Tibial artery (tissue), 4 donors: Measurements from ENCODE around the gene NAA25.
"Not testable (repeated sequence)": the region's sequence is repeated elsewhere in the genome, so short reads cannot be mapped to it uniquely, and the experiment has no call there.

Experiments
- DNase-seq, 2 donors: peaks; one replicate each; pipeline ENCODE4 v3.0.0-alpha.2; 2019
- H3K27ac ChIP-seq, 2 donors: fragments of 200-600 bp; sonication (generic) in 1 of 2; 1 replicate in 1 of 2; 2 replicates in 1 of 2; pipeline ENCODE4 v1.5.1; 2018 to 2019; ENCODE audit warnings: mild to moderate bottlenecking in 1 of 2
- H3K27me3 ChIP-seq, 2 donors: fragments of 200-600 bp; sonication (generic) in 1 of 2; one replicate each; pipeline versions ENCODE4 v1.5.1 to v1.6.0; 2016 to 2019
- H3K36me3 ChIP-seq, 3 donors: fragments of 200-600 bp; sonication (generic) in 2 of 3; one replicate each; pipeline ENCODE4 v1.5.1; 2016 to 2019; ENCODE audit warnings: mild to moderate bottlenecking in 2 of 3
- H3K4me1 ChIP-seq, 4 donors: fragments of 200-600 bp; sonication (generic) in 2 of 4; 1 replicate in 3 of 4; 2 replicates in 1 of 4; pipeline ENCODE4 v1.5.1; 2016 to 2019
- H3K4me3 ChIP-seq, 2 donors: fragments of 200-600 bp; sonication (generic) in 1 of 2; 1 replicate in 1 of 2; 2 replicates in 1 of 2; pipeline ENCODE4 v1.5.1; 2018 to 2019; ENCODE audit warnings: mild to moderate bottlenecking in 2 of 2
- H3K9me3 ChIP-seq, 3 donors: fragments of 200-600 bp; sonication (generic) in 1 of 3; one replicate each; pipeline ENCODE4 v1.5.1; 2016 to 2019
- CTCF ChIP-seq, 2 experiments: fragments of 200-600 bp in 1 of 2; fragments of 450-650 bp in 1 of 2; IDR thresholded peaks; one replicate each; pipeline ENCODE4 v1.5.1; 2017 to 2019; ENCODE audit warnings: antibody characterized with exemption in 2 of 2, mild to moderate bottlenecking in 1 of 2, moderate library complexity in 1 of 2
- intact Hi-C: fragments of 100-400 bp; cut with DNase I; formaldehyde crosslinking; loops from one replicate; pipeline ENCODE4 v1.15.0; 2023; ENCODE audit warnings: low total_unique reads

The NAA25 gene

GRCh38 chr12:112004041-112004440 lies 104.5 kb downstream of the NAA25 start:
- Histone ChIP-seq H3K4me3 (no peak overlapping the region), H3K4me1 (peaks cover 0 to 18% (median 4%) of the 10 kb centered on the region in 4 donors), H3K36me3 (peaks cover 0 to 7% (median 0%) of the 10 kb centered on the region in 3 donors), H3K27me3 (no peaks in the 10 kb centered on the region), H3K9me3 (no peaks in the 10 kb centered on the region), H3K27ac (no peak overlapping the region)
- intact Hi-C loops = no loop called here
- TF ChIP-seq CTCF (IDR thresholded peaks at IDR 0.05) = no peak
- DNase-seq = no peak

GRCh38 chr12:112001576-112001975 lies 107.0 kb downstream of the NAA25 start:
- no peak for DNase-seq
- Histone ChIP-seq H3K27ac (peak overlapping the region; percentile 21 to 34), H3K36me3 (peaks cover 0 to 7% (median 0%) of the 10 kb centered on the region in 3 donors), H3K4me3 (no peak overlapping the region), H3K4me1 (peaks cover 0 to 31% (median 6%) of the 10 kb centered on the region in 4 donors), H3K9me3 (no peaks in the 10 kb centered on the region), H3K27me3 (no peaks in the 10 kb centered on the region)
- no peak for TF ChIP-seq CTCF (IDR thresholded peaks at IDR 0.05)
- intact Hi-C loops = no loop called here

GRCh38 chr12:112000820-112001219 lies 107.8 kb downstream of the NAA25 start:
- Histone ChIP-seq H3K4me3 (no peak overlapping the region), H3K27ac (peak overlapping the region; percentile 21 to 34), H3K4me1 (peaks cover 0 to 31% (median 6%) of the 10 kb centered on the region in 4 donors), H3K36me3 (peaks cover 0 to 7% (median 0%) of the 10 kb centered on the region in 3 donors), H3K9me3 (no peaks in the 10 kb centered on the region), H3K27me3 (no peaks in the 10 kb centered on the region)
- DNase-seq = no peak
- intact Hi-C loops = no loop called here
- TF ChIP-seq CTCF (IDR thresholded peaks at IDR 0.05) = no peak

- DNase-seq, H3K27ac ChIP-seq, H3K36me3 ChIP-seq, intact Hi-C loops, H3K27me3 ChIP-seq, H3K9me3 ChIP-seq, H3K4me3 ChIP-seq: not testable (repeated sequence)
- peaks cover 0 to 31% (median 6%) of the 10 kb centered on the region in 4 donors for H3K4me1 ChIP-seq
Measured at GRCh38 chr12:111999129-111999528, 109.5 kb downstream of the NAA25 start.

GRCh38 chr12:111998015-111998414 lies 110.6 kb downstream of the NAA25 start:
- peak overlapping the region; percentile 28 to 51 for H3K27ac ChIP-seq
- no peak for DNase-seq
- TF ChIP-seq CTCF (IDR thresholded peaks at IDR 0.05) = no peak
- no peaks in the 10 kb centered on the region for H3K9me3 ChIP-seq
- peaks cover 0 to 7% (median 0%) of the 10 kb centered on the region in 3 donors for H3K36me3 ChIP-seq
- peaks cover 0 to 31% (median 6%) of the 10 kb centered on the region in 4 donors for H3K4me1 ChIP-seq
- no peak overlapping the region for H3K4me3 ChIP-seq
- H3K27me3 ChIP-seq = no peaks in the 10 kb centered on the region
- intact Hi-C loops = no loop called here

- TF ChIP-seq CTCF (IDR thresholded peaks at IDR 0.05) = no peak
- intact Hi-C loops = no loop called here
- no peaks in the 10 kb centered on the region for H3K9me3 ChIP-seq
- H3K27ac ChIP-seq = peak overlapping the region; percentile 28 to 51
- peaks cover 0 to 7% (median 0%) of the 10 kb centered on the region in 3 donors for H3K36me3 ChIP-seq
- peaks cover 0 to 31% (median 6%) of the 10 kb centered on the region in 4 donors for H3K4me1 ChIP-seq
- H3K4me3 ChIP-seq = no peak overlapping the region
- no peak for DNase-seq
- H3K27me3 ChIP-seq = no peaks in the 10 kb centered on the region
Measured at GRCh38 chr12:111997300-111997699, 111.3 kb downstream of the NAA25 start.
